Measurements from ENCODE around the gene ARSG.
A peak's percentile ranks its signal among the peaks of the same experiment; 100 is the strongest.
"Not testable (repeated sequence)": the region's sequence is repeated elsewhere in the genome, so short reads cannot be mapped to it uniquely, and the experiment has no call there.

ARSG gene

GRCh38 chr17:68277807-68278206 lies 13.5 kb upstream of the ARSG start:
- no peak for DNase-seq (ENCODE audit: low read depth)

DNA sequence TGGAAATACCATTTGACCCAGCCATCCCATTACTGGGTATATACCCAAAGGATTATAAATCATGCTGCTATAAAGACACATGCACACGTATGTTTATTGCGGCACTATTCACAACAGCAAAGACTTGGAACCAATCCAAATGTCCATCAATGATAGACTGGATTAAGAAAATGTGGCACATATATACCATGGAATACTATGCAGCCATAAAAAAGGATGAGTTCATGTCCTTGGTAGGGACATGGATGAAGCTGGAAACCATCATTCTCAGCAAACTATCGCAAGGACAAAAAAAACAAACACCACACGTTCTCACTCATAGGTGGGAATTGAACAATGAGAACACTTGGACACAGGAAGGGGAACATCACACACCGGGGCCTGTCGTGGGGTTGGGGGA lies 9.3 kb upstream of the ARSG start:
- not testable (repeated sequence) for DNase-seq (ENCODE audit: low read depth)

DNA sequence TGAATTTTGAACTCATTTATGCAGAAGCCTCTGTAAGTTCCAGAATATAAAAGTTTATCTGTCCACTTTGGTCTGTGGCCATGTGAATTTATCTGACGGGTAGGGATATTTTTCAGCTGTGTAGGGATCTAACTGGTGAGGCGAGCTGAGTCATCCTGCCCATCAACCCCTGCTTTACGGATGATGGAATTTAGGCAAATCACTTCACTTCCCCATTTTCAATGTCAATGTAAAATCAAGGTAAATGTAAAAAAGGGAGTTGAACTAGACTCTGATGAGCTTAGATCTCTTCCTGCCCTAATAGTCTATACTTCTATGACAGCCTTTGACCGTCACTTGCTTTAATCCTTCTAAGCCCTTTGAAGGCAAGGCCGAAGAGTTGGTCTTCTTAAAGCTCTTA lies 2.9 kb upstream of the ARSG start:
- DNase-seq (ENCODE audit: low read depth), result no peak

- DNase-seq (ENCODE audit: low read depth), result no peak
Observed at GRCh38 chr17:68288804-68289203, 2.5 kb upstream of the ARSG start.

DNA sequence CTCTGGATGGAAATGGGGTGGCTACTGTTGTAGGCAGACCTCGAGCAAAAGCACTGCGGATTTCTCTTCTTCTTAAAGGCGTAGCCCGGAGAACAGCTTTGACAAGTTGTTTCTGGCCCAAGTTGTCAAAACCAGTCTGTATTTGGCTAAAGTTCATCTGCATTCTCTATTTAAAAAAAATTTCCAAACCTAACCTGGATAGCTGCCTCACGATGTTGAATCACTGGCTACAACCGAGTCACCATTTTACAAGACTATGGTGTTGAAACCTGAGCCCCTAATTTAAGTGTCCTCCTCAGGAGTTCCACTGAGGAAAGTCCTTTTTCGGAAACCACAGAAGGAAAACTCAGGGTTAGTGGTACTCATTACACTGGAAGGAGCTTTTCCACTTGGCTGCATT lies 1.8 kb upstream of the ARSG start:
- DNase-seq (ENCODE audit: low read depth), result no peak

GRCh38 chr17:68289936-68290267 lies 1.4 kb upstream of the ARSG start:
- DNase-seq (ENCODE audit: low read depth), result no peak

GRCh38 chr17:68290268-68290954 lies 884 bp upstream of the ARSG start:
- no peak for DNase-seq (ENCODE audit: low read depth)

DNA sequence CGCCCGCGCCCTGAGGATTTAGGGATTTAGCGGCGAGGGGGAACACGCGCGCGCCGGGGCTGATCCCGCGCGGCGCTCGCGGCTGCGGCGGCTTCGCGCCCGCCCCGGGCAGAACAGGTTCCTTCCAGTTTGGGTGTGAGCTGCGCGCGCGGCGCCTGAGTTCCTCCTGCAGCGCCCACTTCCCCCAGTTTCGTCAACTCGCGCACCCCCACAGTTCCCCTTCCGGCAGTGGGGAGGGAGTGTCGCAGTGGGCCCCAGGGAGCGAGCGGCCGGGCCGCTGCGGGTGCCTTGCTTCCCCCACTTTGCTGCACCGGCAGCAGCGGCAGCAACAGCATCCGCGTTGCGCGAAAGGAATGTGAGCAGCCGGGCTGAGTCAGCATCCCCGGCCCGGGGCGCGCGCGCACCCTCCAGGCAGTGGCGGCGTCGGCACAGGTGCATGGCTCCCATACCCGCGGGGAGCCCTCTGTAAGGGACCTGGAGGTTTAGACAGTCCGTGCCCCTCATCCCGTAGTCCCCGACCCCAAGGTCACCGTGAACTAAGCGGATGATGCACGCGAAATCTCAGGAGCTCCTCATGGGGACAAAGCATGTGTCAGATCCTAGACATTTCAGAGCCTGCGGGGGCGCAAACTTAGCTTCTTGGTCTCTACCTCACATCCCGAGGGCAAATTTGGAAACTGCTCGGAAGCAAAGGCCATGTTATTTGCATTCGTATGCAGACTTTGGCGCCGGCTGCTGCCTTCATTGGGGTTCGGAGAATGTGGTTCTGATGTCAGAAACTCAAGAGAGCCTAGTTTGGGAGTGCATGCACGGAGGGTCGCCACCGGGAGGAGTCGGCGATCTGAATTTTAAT lies 767 bp downstream of the ARSG start:
- DNase-seq (ENCODE audit: low read depth), result peak; percentile 83

DNA sequence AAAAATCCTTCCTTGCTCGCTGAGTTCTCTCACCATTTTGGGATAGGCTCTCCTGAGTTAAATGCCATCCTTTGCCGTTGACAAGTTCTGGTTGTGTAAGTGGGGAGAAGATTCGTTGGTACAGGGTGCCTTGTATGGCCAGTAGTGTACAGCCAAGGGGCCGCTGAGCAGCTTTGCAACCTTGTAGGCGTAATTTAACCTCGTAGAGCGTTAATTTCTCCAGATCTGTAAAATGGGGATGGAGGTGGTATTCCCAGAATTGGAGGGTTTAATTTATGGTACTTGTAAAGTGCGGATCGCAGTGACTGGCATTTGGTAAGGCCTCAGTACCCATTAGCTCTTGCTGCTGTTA lies 1.4 kb downstream of the ARSG start:
- DNase-seq (ENCODE audit: low read depth), result no peak

DNA sequence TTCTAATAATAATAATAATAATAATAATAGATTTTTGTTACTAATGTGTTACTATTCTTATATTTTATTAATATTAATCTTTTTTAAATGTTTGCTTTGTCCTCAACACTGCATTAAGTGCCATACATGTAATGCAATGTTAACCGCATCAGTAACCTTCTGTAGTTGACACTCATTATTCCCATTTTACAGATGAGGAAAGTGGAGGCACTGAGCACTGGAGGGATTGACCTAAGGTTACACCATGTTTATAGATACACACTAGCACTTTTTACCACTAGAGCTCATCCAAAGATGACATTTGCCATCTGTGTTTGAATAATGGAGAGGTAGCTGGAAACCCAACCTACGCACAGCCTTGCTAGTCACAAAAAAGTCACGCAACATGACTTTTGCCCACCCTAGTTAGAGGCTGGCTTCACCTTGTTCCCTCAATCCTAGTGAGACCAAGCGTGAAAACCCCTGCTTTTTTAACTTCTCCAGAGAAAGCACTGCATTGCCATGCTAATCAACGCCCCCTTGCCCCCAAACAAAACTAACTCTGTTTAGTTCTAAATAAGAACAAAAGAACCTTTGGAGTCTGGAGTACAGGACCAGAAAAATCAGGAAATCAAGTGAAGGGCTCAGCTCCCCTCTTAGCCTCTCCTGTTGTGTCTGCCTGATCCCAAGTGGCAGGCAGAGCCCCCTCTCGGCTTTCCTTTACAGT lies 2.3 kb downstream of the ARSG start:
- DNase-seq (ENCODE audit: low read depth), result no peak

- DNase-seq (ENCODE audit: low read depth), result no peak
Observed at GRCh38 chr17:68294196-68294555, 2.9 kb downstream of the ARSG start.

DNA sequence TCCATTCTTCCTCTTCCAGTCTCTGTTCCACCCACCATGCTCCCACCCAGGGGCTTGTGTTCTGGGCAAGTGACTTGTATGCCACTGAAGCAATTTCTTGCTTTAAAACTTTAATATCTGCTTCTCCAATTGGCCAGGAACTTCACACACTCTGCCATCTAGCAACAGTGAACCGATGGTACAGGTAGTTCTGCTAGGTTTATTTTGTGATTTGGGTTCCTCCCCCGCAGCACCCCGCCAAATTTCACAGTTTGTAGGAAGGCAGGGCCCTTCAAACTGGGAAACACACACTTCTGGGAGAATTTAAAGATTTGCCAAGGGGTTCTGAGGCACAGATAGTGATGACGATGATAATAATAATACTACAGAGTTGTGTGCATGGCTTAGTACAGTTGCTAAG lies 3.3 kb downstream of the ARSG start:
- DNase-seq (ENCODE audit: low read depth), result no peak

DNA sequence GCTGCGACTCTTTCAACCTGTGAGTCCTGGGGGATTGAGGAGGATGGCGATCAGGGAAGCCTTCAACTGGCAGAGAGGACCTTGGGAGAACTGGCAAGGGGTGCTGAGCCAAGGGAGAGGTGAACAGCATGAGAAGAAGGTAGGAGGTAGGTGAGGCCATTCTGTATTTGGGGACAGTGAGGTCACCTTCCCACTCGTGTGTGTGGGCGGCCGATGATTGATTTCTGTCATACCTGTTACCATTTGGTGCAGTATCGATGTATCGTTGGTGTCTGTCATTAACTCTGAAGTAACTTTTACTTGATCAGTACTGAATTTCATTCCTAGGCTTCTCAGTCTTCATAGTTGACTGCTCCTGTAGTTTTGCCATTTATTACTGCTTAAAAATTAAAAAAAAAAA lies 3.8 kb downstream of the ARSG start:
- no peak for DNase-seq (ENCODE audit: low read depth)

DNA sequence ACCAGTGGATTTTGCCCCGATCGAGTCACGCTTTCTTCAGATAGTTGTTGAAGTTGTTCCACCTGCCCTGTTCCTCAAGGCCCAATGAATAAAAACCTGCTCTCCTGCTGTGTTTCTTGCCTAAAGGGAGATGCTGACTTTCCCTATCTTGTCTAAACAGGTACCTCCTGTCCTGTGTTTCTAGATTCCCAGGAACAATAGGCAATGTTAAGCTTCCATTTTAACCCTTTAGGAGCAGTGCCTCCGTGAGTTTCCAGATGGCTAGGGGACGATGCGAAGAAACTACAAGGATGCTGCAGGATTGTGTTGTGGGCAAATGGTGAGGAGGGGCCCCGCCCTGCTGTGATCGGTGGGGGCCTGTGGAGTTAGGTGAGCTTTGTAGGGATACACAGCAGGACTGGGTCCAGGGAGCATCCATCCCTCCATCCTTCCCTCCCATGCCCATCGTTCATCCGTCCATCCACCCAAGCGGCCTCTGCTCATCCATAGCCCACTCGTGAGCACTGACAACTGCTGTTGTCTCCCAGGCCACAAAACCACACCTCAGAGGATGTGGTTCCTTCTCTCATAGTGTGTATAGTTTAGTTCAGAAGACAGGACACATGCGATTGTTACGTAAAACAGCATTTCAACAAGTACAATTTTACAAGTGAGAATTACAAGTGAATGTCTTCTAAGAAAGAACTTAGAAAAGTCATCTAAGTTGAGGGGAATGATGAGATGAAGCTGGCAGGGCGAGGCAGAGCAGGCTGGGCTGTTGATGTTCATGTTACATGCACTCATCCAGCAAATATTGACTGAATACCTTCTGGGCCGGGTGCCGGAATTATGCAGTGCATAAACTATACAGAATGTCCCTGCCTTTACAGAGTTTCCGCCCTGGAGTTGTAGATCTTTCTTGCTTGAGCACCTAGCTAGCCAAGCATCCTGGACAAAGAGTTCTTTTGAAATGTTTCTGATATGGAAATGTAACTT lies 5.2 kb downstream of the ARSG start:
- DNase-seq (ENCODE audit: low read depth), result no peak

DNA sequence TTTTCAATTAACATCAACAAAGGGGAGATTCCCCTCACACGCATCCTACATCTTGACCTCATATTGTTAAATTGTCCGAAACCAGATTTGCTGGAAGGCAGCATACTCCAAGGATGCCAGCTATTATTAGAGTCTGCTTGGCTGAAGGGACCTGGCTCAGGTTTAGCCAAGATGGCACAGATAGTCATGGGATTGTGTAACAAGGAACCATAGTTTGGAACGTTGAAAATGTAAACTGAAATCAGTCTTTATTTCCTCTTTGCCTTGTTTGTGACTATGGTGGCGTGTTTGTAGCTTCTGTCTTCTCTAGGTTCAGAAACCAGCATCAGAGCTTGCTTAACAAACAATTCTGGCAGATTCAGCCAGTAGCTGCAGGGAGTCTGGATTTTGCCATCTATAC lies 5.9 kb downstream of the ARSG start:
- no peak for DNase-seq (ENCODE audit: low read depth)

DNA sequence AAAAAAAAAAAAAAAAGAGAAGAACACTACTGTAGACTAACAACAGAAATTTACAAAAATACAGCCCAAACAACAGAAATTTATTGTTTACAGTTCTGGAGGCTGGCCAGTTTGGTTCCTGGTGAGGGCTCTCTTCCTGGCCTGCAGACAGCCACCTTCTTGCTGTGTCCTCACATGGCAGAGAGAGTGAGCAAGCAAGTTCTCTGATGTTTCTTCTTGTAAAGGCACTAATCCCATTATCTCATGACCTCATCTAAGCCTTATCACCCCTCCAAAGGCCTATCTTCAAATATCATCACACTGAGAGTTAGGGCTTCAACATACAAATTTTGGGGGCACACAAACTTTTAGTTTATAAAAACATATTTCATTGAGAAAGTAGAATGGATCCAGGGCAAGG lies 7.3 kb downstream of the ARSG start:
- DNase-seq (ENCODE audit: low read depth), result no peak

GRCh38 chr17:68299817-68300216 lies 8.5 kb downstream of the ARSG start:
- DNase-seq (ENCODE audit: low read depth), result no peak

DNA sequence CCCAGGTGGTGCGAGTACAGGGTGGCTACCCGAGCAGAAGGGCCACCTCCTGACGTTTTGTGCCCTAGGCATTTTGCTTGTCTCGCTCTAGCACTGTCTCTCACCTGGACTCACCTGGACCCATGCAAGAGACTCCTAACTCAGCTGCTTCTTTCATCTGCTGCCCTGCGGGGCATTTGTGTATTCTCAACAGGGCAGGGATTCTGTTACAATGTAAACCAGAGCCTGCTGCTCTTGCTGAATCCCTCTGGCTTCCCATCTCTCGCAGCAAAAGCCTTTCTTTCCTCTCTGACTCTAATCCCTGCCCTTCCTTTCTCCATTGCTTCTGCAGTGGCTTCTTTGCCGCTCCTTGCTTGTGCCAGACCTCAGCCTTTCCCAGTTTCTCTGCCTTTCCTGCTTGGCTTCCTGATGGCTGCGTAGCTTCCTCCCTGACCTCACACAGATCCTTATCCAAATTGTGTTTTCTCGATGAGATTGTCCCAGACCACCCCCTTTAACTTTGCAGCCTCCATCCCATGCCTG lies 10.2 kb downstream of the ARSG start:
- DNase-seq (ENCODE audit: low read depth), result no peak

- no peak for DNase-seq (ENCODE audit: low read depth)
Observed at GRCh38 chr17:68302066-68302564, 10.8 kb downstream of the ARSG start.

- DNase-seq (ENCODE audit: low read depth), result no peak
Observed at GRCh38 chr17:68302666-68303065, 11.4 kb downstream of the ARSG start.

- DNase-seq (ENCODE audit: low read depth), result no peak
Observed at GRCh38 chr17:68304706-68305105, 13.4 kb downstream of the ARSG start.

DNA sequence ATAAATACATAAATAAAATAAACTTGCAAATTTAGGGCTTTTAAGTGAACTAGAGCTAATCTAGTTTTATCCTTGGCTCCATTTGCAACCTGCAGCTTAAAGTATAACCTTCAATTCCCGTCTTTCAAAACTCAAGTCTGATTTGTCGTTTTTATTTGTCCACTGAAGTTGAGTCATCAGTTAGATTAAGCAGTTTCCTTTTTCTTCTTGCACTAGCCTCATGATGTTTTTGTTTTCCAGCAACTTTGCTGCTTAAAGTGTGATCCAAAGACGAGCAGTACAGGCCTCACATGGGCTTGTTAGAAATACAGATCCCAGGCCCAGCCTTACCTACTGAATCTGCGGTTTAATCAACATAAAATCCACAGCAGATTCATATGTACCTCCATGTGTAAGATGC lies 13.8 kb downstream of the ARSG start:
- no peak for DNase-seq (ENCODE audit: low read depth)
